Adrenal gland (tissue), 12 donors: Measurements from ENCODE around the gene CZIB. TPM values are rescaled to one million over a fixed set of nuclear protein-coding genes. Genes with fewer than 3 reads are reported as not detected.

Experiments used
- DNase-seq, 7 donors: peaks; one replicate each; pipeline ENCODE4 v3.0.0-alpha.2; 2019 to 2020
- H3K27ac ChIP-seq, 5 donors: fragments of 200-600 bp; sonication (generic) in 4 of 5; 1 replicate in 3 of 5; 2 replicates in 2 of 5; pipeline versions ENCODE4 v1.5.1 to v1.8.0; 2016 to 2020; ENCODE audit warnings: mild to moderate bottlenecking in 1 of 5
- H3K27me3 ChIP-seq: fragments of 200-600 bp; 2 replicates; pipeline ENCODE4 v1.8.0; 2021
- H3K36me3 ChIP-seq, 2 donors: fragments of 200-600 bp; replicated peaks in 1 of 2; 1 replicate in 1 of 2; 2 replicates in 1 of 2; pipeline versions ENCODE4 v1.5.1 to v1.8.0; 2018 to 2022
- H3K4me1 ChIP-seq, 2 donors: fragments of 200-600 bp; replicated peaks in 1 of 2; 1 replicate in 1 of 2; 2 replicates in 1 of 2; pipeline versions ENCODE4 v1.5.1 to v1.8.0; 2018 to 2021
- H3K4me3 ChIP-seq, 4 donors: fragments of 200-600 bp; sonication (generic) in 3 of 4; one replicate each; pipeline ENCODE4 v1.5.1; 2016 to 2018
- H3K9me3 ChIP-seq, 3 donors: fragments of 200-600 bp; sonication (generic) in 1 of 3; replicated peaks in 1 of 3; 1 replicate in 2 of 3; 2 replicates in 1 of 3; pipeline versions ENCODE4 v1.5.1 to v1.8.0; 2016 to 2021
- CTCF ChIP-seq, 6 experiments: fragments of 450-650 bp in 4 of 6; fragments of 200-600 bp in 2 of 6; sonication (generic) in 1 of 6; IDR thresholded peaks; 1 replicate in 5 of 6; 2 replicates in 1 of 6; pipeline versions ENCODE4 v1.5.1 to v1.8.0; 2016 to 2021; ENCODE audit warnings: antibody characterized with exemption in 6 of 6, mild to moderate bottlenecking in 2 of 6, moderate library complexity in 1 of 6
- POLR2A ChIP-seq, 2 donors: fragments of 450-650 bp; IDR thresholded peaks; one replicate each; pipeline ENCODE4 v1.6.1; 2017; ENCODE audit warnings: antibody characterized with exemption in 2 of 2, mild to moderate bottlenecking in 2 of 2, moderate library complexity in 1 of 2
- WGBS, 4 donors: extraction: QIAGEN DNeasy Blood & Tissue Kit in 2 of 4; methylation state at CpG; one replicate each; pipeline versions ENCODE4 v1.1.5 to v1.1.7; 2013 to 2017; 5-methylcytosine and 5-hydroxymethylcytosine counted together
- intact Hi-C, 2 donors: fragments of 100-400 bp; cut with DNase I; formaldehyde crosslinking; loops; one replicate each; pipeline versions ENCODE4 v1.14.1 to v1.15.0; 2022 to 2023
- polyA plus RNA-seq, 3 donors: library from polyadenylated mRNA; stranded (reverse); fragments of 200-250 nt in 2 of 3; fragments of 350-450 nt in 1 of 3; fragmentation: Illumina TruSeq in 1 of 3; extraction: RNeasy Lipid Tissue Mini Kit (QIAGEN cat#74804) in 1 of 3; gene quantifications; one replicate each; pipeline ENCODE4 v1.2.3, GENCODE V29; 2013 to 2014
- total RNA-seq, 9 donors: library from RNA; depleted of rRNA in 4 of 9; stranded (reverse); fragments of >200 nt in 4 of 9; fragments of 120-200 nt in 1 of 9; fragmentation: NEBNext Ultra II Directional in 1 of 9; extraction: Animal tissue kit (Norgen Biotek cat#: 25700) in 1 of 9; gene quantifications; one replicate each; pipeline versions ENCODE4 v1.1.0 to v1.2.4, GENCODE V29; 2013 to 2023
- donor health status: healthy with polysubstance abuse.
- donor health status: Bipolar disorder and iron deficiency.
- donor health status: DM: yes; HTN: yes; CAD: no.
- donor health status: DM: no; HTN: no; CAD: no.
- donor health status: DM: no; HTN: no; CAD: no.
- donor health status: DM: yes; HTN: yes; CAD: no.

CZIB gene
- total and polyA plus RNA-seq, 12 donors, result 21.2 to 108 (median 58.9) TPM

DNA sequence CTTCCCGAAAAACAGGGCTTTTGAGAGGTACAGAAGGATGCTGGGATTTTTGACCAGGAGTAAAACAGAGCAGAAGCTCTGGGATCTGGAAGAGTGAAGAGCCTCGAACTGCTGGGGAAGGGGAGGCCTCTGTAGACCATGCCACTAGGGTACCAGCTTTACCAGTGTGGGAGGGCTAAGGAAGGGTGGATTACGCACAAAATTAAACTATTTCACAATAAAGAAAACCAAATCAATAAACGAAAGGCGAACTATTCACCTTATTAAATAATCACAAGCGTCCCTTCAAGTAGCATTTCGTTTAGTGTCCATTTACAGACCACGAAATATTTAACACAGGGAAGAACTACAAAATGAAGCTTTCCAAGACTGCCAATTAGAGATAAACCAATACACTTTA lies 723 bp downstream of the CZIB start:
- no peak for DNase-seq
- TF ChIP-seq CTCF (IDR thresholded peaks at IDR 0.05) (no peak), POLR2A (IDR thresholded peaks at IDR 0.05) (no peak)
- intact Hi-C loops, result no loop called here
- H3K4me3 ChIP-seq, result peak overlapping the region in 3 of 4 donors; percentile 68 to 85 (median 77)
- H3K36me3 ChIP-seq, result peaks cover 0 to 11% of the 10 kb centered on the region in 2 donors
- H3K27ac ChIP-seq, result peak overlapping the region; percentile 92 to 97 (median 95)
- H3K4me1 ChIP-seq, result peaks cover 0 to 13% of the 10 kb centered on the region in 2 donors
- no peaks in the 10 kb centered on the region for H3K9me3 ChIP-seq
- no peaks in the 10 kb centered on the region for H3K27me3 ChIP-seq
- WGBS, 4 donors, result 30 to 35% (median 31%) methylated on average over 8 of the region's 8 CpGs

GRCh38 chr1:53218201-53218600 lies 2.2 kb downstream of the CZIB start:
- Histone ChIP-seq H3K36me3 (peaks cover 0 to 26% of the 10 kb centered on the region in 2 donors), H3K4me1 (peaks cover 0 to 13% of the 10 kb centered on the region in 2 donors), H3K9me3 (no peaks in the 10 kb centered on the region), H3K27me3 (no peaks in the 10 kb centered on the region), H3K4me3 (no peak overlapping the region), H3K27ac (no peak overlapping the region)
- intact Hi-C loops, result no loop called here
- 85 to 97% (median 92%) methylated on average over 7 of the region's 7 CpGs for WGBS, 4 donors
- DNase-seq, result peak in 1 of 7 donors; percentile 49
- no peak for TF ChIP-seq POLR2A (IDR thresholded peaks at IDR 0.05)
- no peak for TF ChIP-seq CTCF (IDR thresholded peaks at IDR 0.05)

GRCh38 chr1:53214376-53214940 lies 6.0 kb downstream of the CZIB start:
- 79 to 85% (median 82%) methylated on average over 5 of the region's 5 CpGs for WGBS, 4 donors
- peaks cover 0 to 4% of the 10 kb centered on the region in 2 donors for H3K4me1 ChIP-seq
- no peaks in the 10 kb centered on the region for H3K27me3 ChIP-seq
- intact Hi-C loops, result no loop called here
- peak in 1 of 7 donors; percentile 39 for DNase-seq
- TF ChIP-seq CTCF (IDR thresholded peaks at IDR 0.05) (no peak), POLR2A (IDR thresholded peaks at IDR 0.05) (no peak)
- H3K27ac ChIP-seq, result no peak overlapping the region
- no peak overlapping the region for H3K4me3 ChIP-seq
- no peaks in the 10 kb centered on the region for H3K9me3 ChIP-seq
- H3K36me3 ChIP-seq, result peaks cover 6 to 58% of the 10 kb centered on the region in 2 donors

DNA sequence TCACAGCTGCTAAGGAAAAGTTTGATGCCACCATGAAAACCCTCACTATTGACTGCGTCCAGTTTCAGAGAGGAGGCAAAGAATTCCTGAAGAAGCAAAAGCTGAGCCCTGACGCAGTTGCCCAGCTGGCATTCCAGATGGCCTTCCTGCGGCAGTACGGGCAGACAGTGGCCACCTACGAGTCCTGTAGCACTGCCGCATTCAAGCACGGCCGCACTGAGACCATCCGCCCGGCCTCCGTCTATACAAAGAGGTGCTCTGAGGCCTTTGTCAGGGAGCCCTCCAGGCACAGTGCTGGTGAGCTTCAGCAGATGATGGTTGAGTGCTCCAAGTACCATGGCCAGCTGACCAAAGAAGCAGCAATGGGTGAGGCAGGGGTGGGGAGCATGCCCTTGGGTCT lies 9.5 kb downstream of the CZIB start:
- WGBS, 4 donors, result 90 to 100% (median 97%) methylated on average over 2 to 11 of the region's 11 CpGs
- Histone ChIP-seq H3K27me3 (no peaks in the 10 kb centered on the region), H3K4me1 (no peaks in the 10 kb centered on the region), H3K36me3 (peaks cover 6 to 80% of the 10 kb centered on the region in 2 donors), H3K4me3 (no peak overlapping the region), H3K27ac (no peak overlapping the region), H3K9me3 (no peaks in the 10 kb centered on the region)
- DNase-seq, result peak in 1 of 7 donors; percentile 49
- intact Hi-C loops, result no loop called here
- TF ChIP-seq CTCF (IDR thresholded peaks at IDR 0.05) (no peak), POLR2A (IDR thresholded peaks at IDR 0.05) (no peak)
